ENCODE measurements around the gene ZAP70.

GRCh38 chr2:97714084-97714949 lies 941 bp downstream of the ZAP70 start:
- TF ChIP-seq CTCF (IDR thresholded peaks at IDR 0.05) (no peak), ZFX (IDR thresholded peaks at IDR 0.05; ENCODE audit: borderline replicate concordance) (no peak)

Data from 22Rv1 (cell line).